Neuron (in vitro differentiated cells): ENCODE measurements around the gene OBSL1.

Experiments
- H2AFZ ChIP-seq: one replicate; pipeline ENCODE4 v1.6.1; 2013; ENCODE audit warnings: low read depth, mild to moderate bottlenecking, inconsistent platforms, low read length, moderate library complexity
- H3K27me3 ChIP-seq: one replicate; pipeline ENCODE4 v1.6.1; 2013; ENCODE audit warnings: low read length; ENCODE audit not compliant: insufficient read depth
- H3K36me3 ChIP-seq: one replicate; pipeline ENCODE4 v1.6.1; 2013; ENCODE audit warnings: low read length; ENCODE audit not compliant: insufficient read depth
- H3K4me1 ChIP-seq: one replicate; pipeline ENCODE4 v1.6.1; 2013; ENCODE audit warnings: low read length; ENCODE audit not compliant: insufficient read depth
- H3K4me3 ChIP-seq: 2 replicates; pipeline ENCODE4 v1.5.1; 2013; ENCODE audit warnings: mild to moderate bottlenecking, low read length, moderate library complexity
- H3K9me3 ChIP-seq: one replicate; pipeline ENCODE4 v1.6.1; 2013; ENCODE audit warnings: low read length

OBSL1 gene

GRCh38 chr2:219581346-219581745 lies 10.0 kb upstream of the OBSL1 start:
- Histone ChIP-seq H3K27me3 (peaks cover 16% of the 10 kb centered on the region), H3K36me3 (no peaks in the 10 kb centered on the region), H2AFZ (no peak overlapping the region), H3K4me3 (no peak overlapping the region), H3K9me3 (no peaks in the 10 kb centered on the region), H3K4me1 (peaks cover 21% of the 10 kb centered on the region)

DNA sequence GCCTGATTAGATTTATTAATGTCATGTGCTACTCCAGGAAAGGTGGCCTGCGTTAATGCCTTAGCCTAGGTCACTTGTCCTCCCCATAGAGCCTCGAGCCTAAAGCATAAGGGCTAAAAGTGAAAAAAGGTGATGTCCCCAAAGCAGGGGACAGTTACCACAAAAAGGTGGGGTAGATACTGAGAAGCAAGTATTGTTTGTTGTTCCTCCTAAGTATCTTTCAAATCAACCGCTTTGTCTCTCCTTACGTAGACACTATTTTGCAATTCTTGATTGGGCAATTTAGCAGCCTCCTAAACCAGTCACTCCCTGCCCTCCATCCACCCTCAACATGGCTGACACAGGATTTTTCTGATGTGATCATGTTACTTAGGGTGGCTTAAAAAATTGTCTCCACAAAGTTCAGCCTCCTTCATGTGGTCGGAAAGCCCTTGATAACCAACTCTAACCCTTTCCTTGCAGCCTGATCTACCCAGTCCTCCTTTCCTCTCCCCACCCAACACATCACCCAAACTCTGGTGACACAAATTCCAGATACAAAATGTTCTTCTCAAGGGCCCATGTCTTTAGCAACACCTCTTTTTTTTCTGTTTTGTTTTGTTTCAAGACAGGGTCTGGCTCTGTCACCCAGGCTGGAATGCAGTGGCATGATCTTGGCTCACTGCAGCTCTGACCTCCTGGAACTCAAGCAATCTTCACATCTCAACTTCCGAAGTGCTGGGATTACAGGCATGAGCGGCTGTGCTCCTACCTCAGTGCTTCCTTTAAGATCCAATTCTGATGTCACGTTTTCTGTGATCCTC lies 7.7 kb upstream of the OBSL1 start:
- no peaks in the 10 kb centered on the region for H3K9me3 ChIP-seq
- peaks cover 4% of the 10 kb centered on the region for H3K27me3 ChIP-seq
- H2AFZ ChIP-seq, result no peak overlapping the region
- H3K4me1 ChIP-seq, result peaks cover 24% of the 10 kb centered on the region
- H3K36me3 ChIP-seq, result no peaks in the 10 kb centered on the region
- H3K4me3 ChIP-seq, result no peak overlapping the region

DNA sequence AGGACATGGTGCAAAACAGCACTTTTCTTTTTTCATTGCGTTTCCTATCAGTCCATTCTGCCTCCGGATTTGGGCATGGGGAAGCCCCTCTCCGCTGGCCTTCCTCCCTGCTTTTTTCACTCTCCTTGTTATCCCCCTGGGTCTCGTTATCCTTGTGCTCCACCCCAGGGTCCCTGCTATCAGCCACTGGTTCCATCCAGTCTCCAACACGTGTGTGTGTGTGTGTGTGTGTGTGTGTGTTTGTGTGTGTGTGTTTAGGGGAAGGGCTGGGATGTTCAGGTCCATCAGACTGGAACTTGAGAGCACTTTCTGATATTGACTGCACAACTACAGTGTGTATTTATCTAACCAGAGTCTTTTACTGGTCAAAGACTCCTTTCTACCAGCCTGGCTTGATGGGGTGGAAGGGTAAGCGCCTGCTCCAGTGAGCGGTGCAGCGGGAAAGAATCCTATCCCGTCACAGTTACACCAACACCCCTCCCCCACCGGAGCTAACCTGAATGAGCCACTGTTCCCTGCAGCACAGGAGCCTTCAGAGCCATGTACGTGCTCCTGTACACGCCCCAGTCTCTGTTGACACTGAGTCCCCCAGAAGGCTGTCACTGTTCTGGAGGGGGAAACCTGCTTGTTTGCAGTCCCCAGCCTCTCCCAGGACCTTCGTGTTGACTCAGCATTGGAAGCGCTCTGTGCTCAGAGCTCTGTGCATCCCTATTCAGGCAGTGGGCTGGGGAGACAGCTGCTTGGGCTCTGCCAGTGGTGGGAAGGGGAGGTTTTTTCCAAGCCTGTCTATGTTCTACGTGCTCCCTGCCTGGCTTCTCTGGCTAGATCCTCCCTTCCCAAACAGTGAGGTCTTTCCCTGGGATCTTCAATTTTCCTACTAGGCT lies 5.4 kb upstream of the OBSL1 start:
- H3K27me3 ChIP-seq, result peaks cover 3% of the 10 kb centered on the region
- H3K36me3 ChIP-seq, result no peaks in the 10 kb centered on the region
- H3K4me1 ChIP-seq, result peaks cover 29% of the 10 kb centered on the region
- H3K4me3 ChIP-seq, result peak overlapping the region; percentile 21
- no peaks in the 10 kb centered on the region for H3K9me3 ChIP-seq
- peak overlapping the region; percentile 33 for H2AFZ ChIP-seq

DNA sequence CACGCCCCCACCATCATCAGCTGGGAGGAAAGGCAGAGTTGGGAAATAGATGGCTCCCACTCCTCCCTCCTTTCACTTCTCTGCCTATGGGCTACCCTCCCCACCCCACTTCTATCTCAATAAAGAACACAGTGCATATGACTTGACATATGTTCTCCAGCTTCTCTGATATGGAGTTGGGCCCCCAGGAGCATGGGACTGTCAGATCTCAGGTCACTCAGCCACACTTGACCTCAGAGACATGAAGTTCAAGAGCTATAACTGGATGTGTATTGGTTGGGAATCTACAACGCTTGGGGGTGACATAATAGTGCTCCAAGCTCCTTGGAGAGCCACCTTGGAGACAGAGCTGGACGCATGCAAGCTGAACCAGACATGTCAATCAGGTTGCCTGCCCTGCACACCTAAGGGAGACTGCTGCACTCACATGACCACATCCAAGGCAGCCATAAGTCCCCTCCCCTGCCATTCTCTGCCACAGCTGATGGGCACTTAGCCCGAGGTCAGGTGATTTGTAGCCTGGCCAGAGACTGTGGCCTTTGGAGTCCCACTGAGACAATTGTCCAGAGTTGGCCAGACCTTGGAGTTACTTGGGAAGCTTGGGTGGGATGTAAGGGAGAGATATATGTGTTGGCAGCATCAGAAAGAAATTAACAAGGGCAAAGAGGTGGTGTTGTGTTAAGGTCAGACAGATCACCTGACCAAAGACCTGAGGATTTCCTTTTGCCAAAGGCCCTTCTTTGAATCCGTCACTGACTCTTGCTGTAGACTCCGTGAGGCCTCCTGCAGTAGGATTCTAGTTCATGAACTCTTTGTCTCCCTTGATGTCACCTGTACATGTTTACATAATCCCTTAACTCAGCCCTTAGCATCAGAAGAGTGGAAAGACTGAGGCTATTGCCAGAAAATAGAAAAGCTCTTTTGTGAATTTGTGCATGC lies 4.5 kb upstream of the OBSL1 start:
- H3K4me3 ChIP-seq, result no peak overlapping the region
- no peak overlapping the region for H2AFZ ChIP-seq
- H3K4me1 ChIP-seq, result peaks cover 32% of the 10 kb centered on the region
- H3K36me3 ChIP-seq, result no peaks in the 10 kb centered on the region
- no peaks in the 10 kb centered on the region for H3K9me3 ChIP-seq
- peaks cover 3% of the 10 kb centered on the region for H3K27me3 ChIP-seq

DNA sequence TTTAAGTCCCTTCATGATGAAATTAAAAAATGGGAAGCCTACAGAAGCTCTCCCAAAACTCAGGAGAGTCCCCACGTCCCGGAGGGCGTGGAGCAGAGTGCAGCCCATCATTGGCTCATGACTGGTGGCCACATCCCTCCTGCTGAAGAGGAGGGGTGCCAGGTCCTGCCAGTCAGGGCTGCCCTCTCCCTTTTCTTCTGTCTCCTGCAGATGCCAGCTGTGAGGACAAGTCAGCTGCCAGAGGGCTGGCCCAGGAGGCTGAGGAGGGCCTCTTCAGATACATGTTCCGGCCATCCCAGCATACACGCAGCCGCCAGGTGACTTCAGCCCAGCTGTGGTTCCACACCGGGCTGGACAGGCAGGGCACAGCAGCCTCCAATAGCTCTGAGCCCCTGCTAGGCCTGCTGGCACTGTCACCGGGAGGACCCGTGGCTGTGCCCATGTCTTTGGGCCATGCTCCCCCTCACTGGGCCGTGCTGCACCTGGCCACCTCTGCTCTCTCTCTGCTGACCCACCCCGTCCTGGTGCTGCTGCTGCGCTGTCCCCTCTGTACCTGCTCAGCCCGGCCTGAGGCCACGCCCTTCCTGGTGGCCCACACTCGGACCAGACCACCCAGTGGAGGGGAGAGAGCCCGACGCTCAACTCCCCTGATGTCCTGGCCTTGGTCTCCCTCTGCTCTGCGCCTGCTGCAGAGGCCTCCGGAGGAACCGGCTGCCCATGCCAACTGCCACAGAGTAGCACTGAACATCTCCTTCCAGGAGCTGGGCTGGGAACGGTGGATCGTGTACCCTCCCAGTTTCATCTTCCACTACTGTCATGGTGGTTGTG lies 3.4 kb upstream of the OBSL1 start:
- Histone ChIP-seq H2AFZ (no peak overlapping the region), H3K4me1 (peaks cover 35% of the 10 kb centered on the region), H3K27me3 (peaks cover 3% of the 10 kb centered on the region), H3K9me3 (no peaks in the 10 kb centered on the region), H3K36me3 (peaks cover 4% of the 10 kb centered on the region), H3K4me3 (no peak overlapping the region)

DNA sequence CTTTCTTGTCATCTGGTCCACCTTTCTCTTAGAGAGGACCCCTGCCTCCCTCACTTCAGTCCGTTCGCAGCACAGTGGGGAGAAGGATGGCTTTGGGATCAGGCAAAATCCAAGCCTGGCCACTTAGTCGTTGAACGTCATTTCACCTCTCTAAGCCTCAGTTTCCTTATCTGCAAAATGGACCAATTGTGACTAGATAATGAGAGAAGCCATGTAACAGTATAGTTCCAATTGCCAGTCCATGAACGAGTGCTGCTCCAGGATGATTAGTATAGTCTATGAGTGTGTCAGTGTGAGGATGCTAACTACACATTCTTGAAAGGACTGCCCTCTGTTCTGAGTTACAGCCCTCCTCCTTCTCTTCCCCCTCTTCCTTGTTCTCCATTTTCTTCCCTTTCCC lies 1.8 kb upstream of the OBSL1 start:
- Histone ChIP-seq H3K4me1 (peaks cover 30% of the 10 kb centered on the region), H3K27me3 (peaks cover 3% of the 10 kb centered on the region), H3K4me3 (no peak overlapping the region), H2AFZ (no peak overlapping the region), H3K36me3 (peaks cover 14% of the 10 kb centered on the region), H3K9me3 (no peaks in the 10 kb centered on the region)

GRCh38 chr2:219572237-219573001 lies 1.1 kb upstream of the OBSL1 start, which contains the start of gene INHA:
TSS of gene INHA (plus strand) at chr2:219572310. CDS start at chr2:219572375, 65 bp downstream.
- H3K36me3 ChIP-seq, result peaks cover 18% of the 10 kb centered on the region
- H3K9me3 ChIP-seq, result no peaks in the 10 kb centered on the region
- peaks cover 25% of the 10 kb centered on the region for H3K4me1 ChIP-seq
- peak within 1 kb of the TSS; percentile 89 for H3K4me3 ChIP-seq
- peaks cover 3% of the 10 kb centered on the region for H3K27me3 ChIP-seq
- H2AFZ ChIP-seq, result peak within 1 kb of the TSS; percentile 68

- Histone ChIP-seq H2AFZ (peak overlapping the region; percentile 68), H3K4me1 (peaks cover 11% of the 10 kb centered on the region), H3K4me3 (peak overlapping the region; percentile 89), H3K9me3 (no peaks in the 10 kb centered on the region), H3K36me3 (peaks cover 29% of the 10 kb centered on the region), H3K27me3 (peaks cover 3% of the 10 kb centered on the region)
Measured at GRCh38 chr2:219570924-219571310, 422 bp downstream of the OBSL1 start.

- H3K27me3 ChIP-seq, result no peaks in the 10 kb centered on the region
- H3K36me3 ChIP-seq, result peaks cover 29% of the 10 kb centered on the region
- H3K4me3 ChIP-seq, result peak overlapping the region; percentile 89
- H3K9me3 ChIP-seq, result no peaks in the 10 kb centered on the region
- H2AFZ ChIP-seq, result peak overlapping the region; percentile 68
- H3K4me1 ChIP-seq, result peaks cover 11% of the 10 kb centered on the region
Measured at GRCh38 chr2:219570194-219570923, 980 bp downstream of the OBSL1 start.

GRCh38 chr2:219569635-219570034 lies 1.7 kb downstream of the OBSL1 start:
- peaks cover 11% of the 10 kb centered on the region for H3K4me1 ChIP-seq
- H3K4me3 ChIP-seq, result no peak overlapping the region
- no peak overlapping the region for H2AFZ ChIP-seq
- no peaks in the 10 kb centered on the region for H3K9me3 ChIP-seq
- peaks cover 29% of the 10 kb centered on the region for H3K36me3 ChIP-seq
- H3K27me3 ChIP-seq, result no peaks in the 10 kb centered on the region

- peaks cover 31% of the 10 kb centered on the region for H3K36me3 ChIP-seq
- peaks cover 11% of the 10 kb centered on the region for H3K4me1 ChIP-seq
- no peaks in the 10 kb centered on the region for H3K27me3 ChIP-seq
- no peak overlapping the region for H3K4me3 ChIP-seq
- H3K9me3 ChIP-seq, result no peaks in the 10 kb centered on the region
- no peak overlapping the region for H2AFZ ChIP-seq
Measured at GRCh38 chr2:219569041-219569440, 2.3 kb downstream of the OBSL1 start.
